GM12878 (cell line): ENCODE measurements around the gene GJD3. TPM values are rescaled to one million over a fixed set of nuclear protein-coding genes. Genes with fewer than 3 reads are reported as not detected.

Experiments used
- ATAC-seq: fragments of 200-7000 bp; cut with Tn5 transposase; 3 replicates; pipeline ENCODE4 v1.9.1; 2020; ENCODE audit warnings: mild to moderate bottlenecking, moderate library complexity
- BruUV-seq: library from RNA; stranded (reverse); fragments of 400-500 nt; replicated peaks from 2 replicates; lab custom pipeline; 2021; lab: Mats Ljungman, UMichigan
- CTCF ChIA-PET: fragments of 300-600 bp; sonication (Branson Sonifier 250); formaldehyde crosslinking; extraction: SDS; loops from one replicate; lab custom pipeline; 2021; ENCODE audit warnings: inconsistent platforms; lab: Yijun Ruan, JAX
- POLR2A ChIA-PET: fragments of 350-600 bp; formaldehyde crosslinking; extraction: SDS; loops from one replicate; lab custom pipeline; 2021; ENCODE audit warnings: inconsistent platforms; lab: Charles Lee
- RAD21 ChIA-PET: fragments of 300-600 bp; sonication (Branson Sonifier 250); formaldehyde crosslinking; loops from one replicate; lab custom pipeline; 2023; ENCODE audit warnings: antibody characterized with exemption; ENCODE audit not compliant: unreplicated experiment; lab: Charles Lee
- SMC1A ChIA-PET: fragments of 300-600 bp; sonication (Branson Sonifier 250); formaldehyde crosslinking; loops from one replicate; lab custom pipeline; 2023; ENCODE audit not compliant: unreplicated experiment, uncharacterized antibody; lab: Charles Lee
- DNase-seq: peaks from one replicate; pipeline ENCODE4 v3.0.0-alpha.2; 2011; ENCODE audit warnings: low read depth, low spot score
- FAIRE-seq: peaks from 3 replicates; lab custom pipeline; 2011; peaks lifted over from hg19 to GRCh38; lab: Jason Lieb, UNC
- H2AFZ ChIP-seq: 2 replicates; pipeline ENCODE4 v1.6.0; 2011; ENCODE audit warnings: low read depth, low read length, control low read depth; ENCODE audit not compliant: control insufficient read depth
- H3K27ac ChIP-seq: 2 replicates; pipeline ENCODE4 v1.5.1; 2011; ENCODE audit warnings: control low read depth; ENCODE audit not compliant: control insufficient read depth, insufficient read depth
- H3K27me3 ChIP-seq, 2 experiments: replicated peaks in 1 of 2; 2 replicates each; pipeline versions ENCODE4 v1.6.0 to v1.6.1; 2011; ENCODE audit warnings: low read length in 1 of 2; ENCODE audit not compliant: control insufficient read depth in 2 of 2, insufficient read depth in 2 of 2
- H3K36me3 ChIP-seq, 2 experiments: 2 replicates each; pipeline ENCODE4 v1.5.1; 2011; ENCODE audit warnings: low read length in 1 of 2; ENCODE audit not compliant: control insufficient read depth in 2 of 2, insufficient read depth in 2 of 2
- H3K4me1 ChIP-seq: 2 replicates; pipeline ENCODE4 v1.6.1; 2011; ENCODE audit warnings: mild to moderate bottlenecking, low read length, moderate library complexity, mixed read lengths; ENCODE audit not compliant: control insufficient read depth, insufficient read depth
- H3K4me2 ChIP-seq: 2 replicates; pipeline ENCODE4 v1.6.0; 2011; ENCODE audit warnings: control low read depth; ENCODE audit not compliant: control insufficient read depth, insufficient read depth
- H3K4me3 ChIP-seq: fragments of 200-600 bp; sonication (generic); 2 replicates; pipeline ENCODE4 v1.5.1; 2016
- H3K79me2 ChIP-seq: 2 replicates; pipeline ENCODE4 v1.6.0; 2011; ENCODE audit warnings: low read length; ENCODE audit not compliant: control insufficient read depth, insufficient read depth
- H3K9ac ChIP-seq: 2 replicates; pipeline ENCODE4 v1.8.0; 2011; ENCODE audit warnings: low read length, control low read depth, mixed read lengths; ENCODE audit not compliant: control insufficient read depth, insufficient read depth
- H3K9me3 ChIP-seq: replicated peaks from 3 replicates; pipeline ENCODE4 v1.5.1; 2011; ENCODE audit warnings: mild to moderate bottlenecking, low read length; ENCODE audit not compliant: control insufficient read depth, insufficient read depth
- H4K20me1 ChIP-seq: 2 replicates; pipeline ENCODE4 v1.6.0; 2011; ENCODE audit not compliant: control insufficient read depth, insufficient read depth
- POLR2AphosphoS5 ChIP-seq: IDR thresholded peaks from 2 replicates; pipeline ENCODE4 v1.6.1; 2011; ENCODE audit warnings: mild to moderate bottlenecking, low read length, inconsistent platforms
- SIX5 ChIP-seq: IDR thresholded peaks from 2 replicates; pipeline ENCODE4 v1.6.1; 2011; ENCODE audit warnings: mild to moderate bottlenecking, low read depth, low read length, moderate library complexity; ENCODE audit not compliant: severe bottlenecking
- USF2 ChIP-seq: IDR thresholded peaks from 2 replicates; pipeline ENCODE4 v1.6.1; 2011; ENCODE audit warnings: low read depth, low read length, improper control_type of control experiment, borderline replicate concordance
- ZNF217 ChIP-seq: fragments of 450-650 bp; IDR thresholded peaks from 2 replicates; pipeline ENCODE4 v1.6.1; 2017; ENCODE audit warnings: antibody characterized with exemption, mild to moderate bottlenecking
- WGBS: methylation state at CpG from one replicate; pipeline ENCODE4 v1.1.6; 2016; ENCODE audit warnings: low lambda C conversion rate; ENCODE audit not compliant: insufficient replicate concordance, insufficient coverage; ENCODE audit errors: missing lambda C conversion rate; 5-methylcytosine and 5-hydroxymethylcytosine counted together
- in situ Hi-C: fragments of 300-500 bp; cut with MboI; formaldehyde crosslinking; loops from 9 replicates; pipeline ENCODE4 v1.14.3; 2018; ENCODE audit warnings: mixed read lengths
- intact Hi-C: fragments of 100-400 bp; cut with micrococcal nuclease; formaldehyde crosslinking; loops from one replicate; pipeline ENCODE4 v1.14.2; 2022; ENCODE audit not compliant: unreplicated experiment
- polyA plus RNA-seq, 11 experiments: library from polyadenylated mRNA; depleted of rRNA in 4 of 11; unstranded in 6 of 11; stranded (reverse) in 5 of 11; fragments of >200 nt; fragmentation: Nextera tagmentation in 4 of 11; fragmentation: Illumina TruSeq in 1 of 11; extraction: Ambion mirVana in 4 of 11; extraction: Trizol in 1 of 11; gene quantifications; 1 replicate in 1 of 11; 2 replicates in 10 of 11; pipeline versions ENCODE4 v1.2.1 to v1.2.3, GENCODE V29; 2011 to 2016; ENCODE audit warnings: inconsistent platforms in 2 of 11, missing spikeins in 2 of 11, low read depth in 1 of 11
- total RNA-seq, 4 experiments: library from RNA; depleted of rRNA in 3 of 4; stranded (reverse); fragments of >200 nt in 3 of 4; fragmentation: Illumina TruSeq in 1 of 4; extraction: Trizol in 1 of 4; gene quantifications; 2 replicates each; pipeline versions ENCODE4 v1.2.1 to v1.2.3, GENCODE V29; 2013 to 2021
- TF ChIP-seq, protein P1 (sequence below): fragments of 450-650 bp; formaldehyde crosslinking; IDR thresholded peaks from 2 replicates; pipeline ENCODE4 v1.5.0; 2022; ENCODE audit warnings: mild to moderate bottlenecking, missing genetic modification characterization

GJD3 gene
- total and polyA plus RNA-seq, 10 of the 15 experiments (the other 5 are each of a cell fraction or from before 2014, with no cell fraction given) = 1.6 TPM; not detected in 9

- H3K9ac ChIP-seq = no peak overlapping the region
- no peak for FAIRE-seq
- no peak for ATAC-seq
- H2AFZ ChIP-seq = no peak overlapping the region
- H3K27ac ChIP-seq = no peak overlapping the region
- ChIA-PET SMC1A (no interaction called here), POLR2A (interaction anchor here (1.0 kb wide), 1 partner anchor 19 kb away, joined by 7 read pairs; no protein-coding TSS in a partner anchor), RAD21 (no interaction called here), CTCF (no interaction called here)
- in situ Hi-C loops = no loop called here
- no peaks in the 10 kb centered on the region for H3K4me1 ChIP-seq
- no peaks in the 10 kb centered on the region for H3K79me2 ChIP-seq
- no peaks in the 10 kb centered on the region for H3K27me3 ChIP-seq
- H3K4me2 ChIP-seq = no peak overlapping the region
- 66% methylated on average over 8 of the region's 8 CpGs for WGBS
- TF ChIP-seq USF2 (no peak), SIX5 (no peak), ZNF217 (no peak), POLR2AphosphoS5 (no peak)
- TF ChIP-seq, protein P1, sequence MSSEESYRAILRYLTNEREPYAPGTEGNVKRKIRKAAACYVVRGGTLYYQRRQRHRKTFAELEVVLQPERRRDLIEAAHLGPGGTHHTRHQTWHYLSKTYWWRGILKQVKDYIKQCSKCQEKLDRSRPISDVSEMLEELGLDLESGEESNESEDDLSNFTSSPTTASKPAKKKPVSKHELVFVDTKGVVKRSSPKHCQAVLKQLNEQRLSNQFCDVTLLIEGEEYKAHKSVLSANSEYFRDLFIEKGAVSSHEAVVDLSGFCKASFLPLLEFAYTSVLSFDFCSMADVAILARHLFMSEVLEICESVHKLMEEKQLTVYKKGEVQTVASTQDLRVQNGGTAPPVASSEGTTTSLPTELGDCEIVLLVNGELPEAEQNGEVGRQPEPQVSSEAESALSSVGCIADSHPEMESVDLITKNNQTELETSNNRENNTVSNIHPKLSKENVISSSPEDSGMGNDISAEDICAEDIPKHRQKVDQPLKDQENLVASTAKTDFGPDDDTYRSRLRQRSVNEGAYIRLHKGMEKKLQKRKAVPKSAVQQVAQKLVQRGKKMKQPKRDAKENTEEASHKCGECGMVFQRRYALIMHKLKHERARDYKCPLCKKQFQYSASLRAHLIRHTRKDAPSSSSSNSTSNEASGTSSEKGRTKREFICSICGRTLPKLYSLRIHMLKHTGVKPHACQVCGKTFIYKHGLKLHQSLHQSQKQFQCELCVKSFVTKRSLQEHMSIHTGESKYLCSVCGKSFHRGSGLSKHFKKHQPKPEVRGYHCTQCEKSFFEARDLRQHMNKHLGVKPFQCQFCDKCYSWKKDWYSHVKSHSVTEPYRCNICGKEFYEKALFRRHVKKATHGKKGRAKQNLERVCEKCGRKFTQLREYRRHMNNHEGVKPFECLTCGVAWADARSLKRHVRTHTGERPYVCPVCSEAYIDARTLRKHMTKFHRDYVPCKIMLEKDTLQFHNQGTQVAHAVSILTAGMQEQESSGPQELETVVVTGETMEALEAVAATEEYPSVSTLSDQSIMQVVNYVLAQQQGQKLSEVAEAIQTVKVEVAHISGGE (CRISPR knock-in tag) = no peak
- no peak overlapping the region for H3K4me3 ChIP-seq
- H3K9me3 ChIP-seq = peaks cover 1% of the 10 kb centered on the region; the same call in 1 of the 3 replicates
- no peaks in the 10 kb centered on the region for H3K36me3 ChIP-seq
- DNase-seq = no peak
- intact Hi-C loops = no loop called here
- BruUV-seq = no TSS peak
- H4K20me1 ChIP-seq = no peaks in the 10 kb centered on the region
Measured at GRCh38 chr17:40373999-40374398, 9.5 kb upstream of the GJD3 start.
